SK-N-DZ (cell line): ENCODE measurements around the gene NXPH1.
A peak's percentile ranks its signal among the peaks of the same experiment; 100 is the strongest.

Source experiments
- DNase-seq: peaks from one replicate; pipeline ENCODE4 v3.0.0-alpha.2; 2015; ENCODE audit warnings: low spot score

NXPH1 gene

GRCh38 chr7:8435590-8436545 is 2.5 kb downstream of the NXPH1 start:
- no peak for DNase-seq

GRCh38 chr7:8436965-8437364 is 3.6 kb downstream of the NXPH1 start:
- peak; percentile 53 for DNase-seq

DNA sequence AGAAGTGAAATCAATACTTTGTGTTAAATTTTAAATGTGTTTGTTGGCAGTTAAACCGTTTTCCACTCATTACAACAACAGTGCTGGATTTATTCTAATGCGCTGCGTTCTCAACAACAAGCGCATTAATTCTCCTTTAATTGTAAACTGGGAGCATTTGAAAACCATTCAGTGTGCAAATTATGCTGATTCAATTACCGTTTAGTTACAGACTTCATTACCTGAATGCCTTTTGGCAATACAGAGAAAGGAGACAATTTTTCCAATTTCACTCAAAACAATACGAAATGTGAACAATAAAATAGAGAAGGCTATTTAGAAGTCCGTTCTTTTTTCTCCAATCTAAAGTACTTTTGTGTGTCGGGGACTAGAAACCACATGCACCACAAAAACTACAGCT is 4.2 kb downstream of the NXPH1 start:
- DNase-seq: no peak

- no peak for DNase-seq
Measured at GRCh38 chr7:8440670-8441069, 7.3 kb downstream of the NXPH1 start.

- DNase-seq: no peak
Measured at GRCh38 chr7:8441106-8441965, 7.9 kb downstream of the NXPH1 start.

GRCh38 chr7:8442051-8442813 is 8.8 kb downstream of the NXPH1 start:
- DNase-seq: no peak

DNA sequence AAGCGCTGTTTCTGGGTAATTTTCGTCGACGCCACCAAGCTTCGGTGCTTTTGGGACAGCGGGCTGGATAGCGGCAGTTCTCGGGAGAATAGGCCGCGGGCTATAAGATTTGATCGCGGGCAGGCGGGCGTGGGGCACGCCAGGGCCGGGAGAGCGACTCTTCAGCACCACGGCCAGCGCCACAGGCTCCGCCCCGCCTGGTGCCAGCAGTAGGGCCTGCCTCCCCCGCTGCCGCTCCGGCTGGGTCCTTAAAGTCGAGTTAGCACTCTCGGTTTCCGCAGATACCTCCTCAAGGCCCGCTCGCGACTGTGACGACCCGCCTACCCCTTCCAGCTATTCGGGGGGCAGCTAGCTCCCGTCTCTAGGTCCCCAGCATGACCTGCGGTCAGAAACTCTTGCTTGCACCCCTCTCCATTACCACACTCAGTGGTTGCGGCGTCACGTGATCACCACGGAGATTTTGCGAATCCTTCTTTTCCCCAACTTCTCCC is 9.4 kb downstream of the NXPH1 start:
- DNase-seq: no peak

GRCh38 chr7:8443576-8444467 is 10.4 kb downstream of the NXPH1 start:
- DNase-seq: no peak

DNA sequence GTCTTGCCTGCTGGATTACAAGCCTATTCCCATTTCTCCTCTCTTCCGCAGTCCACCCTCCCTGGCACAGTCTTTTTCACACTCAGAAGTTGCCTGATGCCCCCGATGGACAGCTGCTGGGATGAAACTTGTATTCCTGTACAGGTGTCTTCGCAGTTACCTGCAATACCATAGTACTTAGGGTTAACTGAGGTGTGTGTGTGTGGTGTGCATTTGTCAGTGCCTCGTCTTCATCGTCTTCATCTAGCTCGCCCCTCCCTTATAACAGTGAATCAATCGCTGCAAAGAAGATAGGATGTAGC is 11.0 kb downstream of the NXPH1 start:
- no peak for DNase-seq

DNA sequence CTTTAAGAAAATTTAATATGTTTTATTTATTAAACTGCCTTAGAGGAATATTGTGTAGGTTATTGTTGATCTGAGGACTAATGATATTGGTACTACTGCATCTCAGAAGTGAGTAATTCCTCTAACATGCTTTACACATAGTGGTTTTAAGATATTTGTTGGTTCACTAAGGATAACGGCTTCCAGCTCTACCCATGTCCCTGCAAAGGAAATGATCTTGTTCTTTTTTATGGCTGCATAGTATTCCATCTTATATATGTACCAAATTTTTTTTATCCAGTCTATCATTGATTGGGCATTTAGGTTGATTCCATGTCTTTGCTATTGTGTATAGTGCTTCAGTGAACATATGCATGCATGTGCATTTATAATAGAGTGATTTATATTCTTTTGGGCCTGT is 20.1 kb downstream of the NXPH1 start:
- DNase-seq: no peak

GRCh38 chr7:8455426-8455825 is 22.0 kb downstream of the NXPH1 start:
- DNase-seq: no peak

GRCh38 chr7:8462309-8462708 is 28.9 kb downstream of the NXPH1 start:
- DNase-seq: no peak

DNA sequence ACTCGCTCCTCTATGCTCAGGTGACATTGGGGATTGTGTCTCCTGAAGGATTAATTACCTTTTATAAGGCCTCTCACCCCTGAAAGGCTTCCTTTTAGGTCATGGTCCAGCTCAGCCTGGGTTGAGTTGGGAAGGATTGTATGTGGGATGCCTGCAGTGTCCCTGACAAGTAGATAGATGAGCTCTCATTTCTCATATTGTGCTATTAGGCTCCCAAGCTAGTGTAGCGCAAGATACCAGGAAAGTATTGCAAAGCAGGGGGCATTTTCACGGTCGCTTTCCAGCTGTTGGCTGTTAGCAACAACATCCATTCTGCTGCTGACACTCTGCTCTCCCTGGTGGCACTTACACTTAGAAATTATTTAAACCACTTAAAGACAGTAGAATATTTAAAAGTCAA is 31.9 kb downstream of the NXPH1 start:
- no peak for DNase-seq

GRCh38 chr7:8480527-8480926 is 47.1 kb downstream of the NXPH1 start:
- no peak for DNase-seq

DNA sequence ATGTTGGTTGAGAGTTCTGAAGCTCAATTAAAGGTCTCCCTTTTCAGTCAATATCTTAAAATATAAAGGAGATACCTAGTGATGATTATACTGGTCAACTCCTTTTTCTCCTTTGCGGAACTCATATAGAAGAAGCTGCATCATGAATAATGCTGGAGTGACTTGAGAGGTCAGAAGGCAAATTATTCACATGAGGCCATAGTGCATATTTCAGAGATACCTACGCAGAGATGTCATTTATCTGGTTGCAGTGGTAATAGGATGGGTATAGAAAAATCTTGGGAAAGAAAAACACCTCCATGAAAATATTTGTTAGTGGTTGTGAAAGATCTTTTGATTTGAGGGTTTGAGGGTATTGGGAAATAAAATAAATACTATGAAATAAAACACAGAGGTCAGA is 47.7 kb downstream of the NXPH1 start:
- DNase-seq: no peak

GRCh38 chr7:8481752-8482446 is 48.5 kb downstream of the NXPH1 start:
- no peak for DNase-seq

DNA sequence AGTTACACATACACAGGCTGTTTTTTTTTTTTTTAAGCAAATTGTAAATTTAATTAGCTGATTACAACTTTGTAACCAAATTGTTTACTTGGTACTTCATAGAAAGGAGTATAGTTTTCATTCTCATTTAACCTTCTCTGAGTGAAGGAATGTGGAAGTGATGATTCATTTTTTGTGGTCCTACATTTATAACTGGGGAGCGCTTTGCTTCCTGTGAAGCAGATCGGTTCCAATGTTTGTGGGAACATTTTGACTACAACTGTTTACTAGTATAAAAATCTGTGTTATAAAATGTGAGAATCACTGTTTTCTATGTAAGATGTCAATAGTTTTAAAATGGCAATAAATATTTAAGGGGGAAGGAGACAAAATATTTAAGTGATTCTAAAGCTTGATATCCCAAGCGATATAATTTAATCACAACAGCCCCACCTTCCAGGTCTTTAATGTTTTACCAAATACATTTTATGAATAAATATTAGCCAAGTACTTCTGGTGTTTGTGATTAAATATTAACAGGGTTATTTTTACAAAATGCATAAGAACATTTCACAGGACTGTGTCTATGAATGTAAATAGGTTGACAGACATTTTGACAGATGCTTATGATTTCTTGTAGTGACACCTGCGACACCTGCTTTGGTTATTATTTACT is 57.1 kb downstream of the NXPH1 start:
- DNase-seq: no peak

DNA sequence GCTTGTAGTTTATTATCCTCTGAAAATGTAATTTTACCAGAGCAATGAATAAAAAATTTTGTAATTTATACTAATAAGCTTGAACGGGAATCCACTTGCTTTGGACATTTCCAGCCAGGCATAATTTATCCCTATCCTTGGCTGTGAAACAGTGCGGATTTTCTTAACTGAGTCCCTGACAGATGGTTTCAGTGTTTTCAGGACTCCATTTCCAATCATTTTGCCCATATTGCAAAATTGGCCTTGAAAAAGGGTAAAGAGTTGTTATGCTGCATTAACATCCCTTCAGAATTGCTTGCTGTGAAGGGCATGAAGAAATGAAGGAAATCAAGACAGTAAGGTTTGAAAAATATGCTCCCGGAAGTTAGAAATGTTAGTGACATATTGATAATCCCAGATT is 57.7 kb downstream of the NXPH1 start:
- no peak for DNase-seq
